HG02938 (cell line): Measurements from ENCODE around the gene MAPKBP1.

Experiments used
- ATAC-seq: cut with Tn5 transposase; IDR thresholded peaks from one replicate; pipeline ENCODE4 v1.9.1; 2021; ENCODE audit warnings: mild to moderate bottlenecking, moderate library complexity; ENCODE audit not compliant: unreplicated experiment

Gene MAPKBP1

GRCh38 chr15:41783296-41783695 is 9.0 kb downstream of the MAPKBP1 start:
- no peak for ATAC-seq

- no peak for ATAC-seq
Observed at GRCh38 chr15:41788262-41788661, 14.0 kb downstream of the MAPKBP1 start.

- no peak for ATAC-seq
Observed at GRCh38 chr15:41789236-41789635, 15.0 kb downstream of the MAPKBP1 start.

- no peak for ATAC-seq
Observed at GRCh38 chr15:41789662-41790061, 15.4 kb downstream of the MAPKBP1 start.

GRCh38 chr15:41790169-41790568 is 15.9 kb downstream of the MAPKBP1 start:
- no peak for ATAC-seq

- no peak for ATAC-seq
Observed at GRCh38 chr15:41790756-41791546, 16.7 kb downstream of the MAPKBP1 start.

- ATAC-seq = no peak
Observed at GRCh38 chr15:41791547-41791937, 17.3 kb downstream of the MAPKBP1 start.

GRCh38 chr15:41792000-41792637 is 17.8 kb downstream of the MAPKBP1 start:
- ATAC-seq = no peak

- no peak for ATAC-seq
Observed at GRCh38 chr15:41794081-41794480, 19.8 kb downstream of the MAPKBP1 start.

- no peak for ATAC-seq
Observed at GRCh38 chr15:41795996-41796856, 21.9 kb downstream of the MAPKBP1 start.

- no peak for ATAC-seq
Observed at GRCh38 chr15:41797201-41797944, 23.1 kb downstream of the MAPKBP1 start.

- ATAC-seq = no peak
Observed at GRCh38 chr15:41798607-41799487, 24.6 kb downstream of the MAPKBP1 start.

- ATAC-seq = no peak
Observed at GRCh38 chr15:41799488-41799805, 25.2 kb downstream of the MAPKBP1 start.

GRCh38 chr15:41801185-41801584 is 26.9 kb downstream of the MAPKBP1 start:
- no peak for ATAC-seq

- no peak for ATAC-seq
Observed at GRCh38 chr15:41801850-41802455, 27.7 kb downstream of the MAPKBP1 start.

- no peak for ATAC-seq
Observed at GRCh38 chr15:41804361-41804760, 30.1 kb downstream of the MAPKBP1 start.

GRCh38 chr15:41804916-41805666 is 30.8 kb downstream of the MAPKBP1 start:
- ATAC-seq = no peak

- ATAC-seq = no peak
Observed at GRCh38 chr15:41805711-41806110, 31.4 kb downstream of the MAPKBP1 start.
